CD14-positive monocyte (primary cell): Measurements from ENCODE around the gene SCAMP3. TPM values are rescaled to one million over a fixed set of nuclear protein-coding genes. Genes with fewer than 3 reads are reported as not detected.

ENCODE experiments used
- DNase-seq, 3 donors: peaks; one replicate each; pipeline ENCODE4 v3.0.0-alpha.2; 2011 to 2022
- H2AFZ ChIP-seq: 2 replicates; pipeline ENCODE4 v1.6.0; 2012; ENCODE audit warnings: mild to moderate bottlenecking, low read depth, low read length, inconsistent platforms; ENCODE audit not compliant: insufficient read depth, poor library complexity, severe bottlenecking
- H3K27ac ChIP-seq, 2 donors: 1 replicate in 1 of 2; 2 replicates in 1 of 2; pipeline ENCODE4 v1.5.1; 2012 to 2013; ENCODE audit warnings: low read length in 2 of 2, control low read depth in 1 of 2, inconsistent platforms in 1 of 2, low read depth in 1 of 2, mild to moderate bottlenecking in 1 of 2
- H3K27me3 ChIP-seq, 2 donors: one replicate each; pipeline versions ENCODE4 v1.6.0 to v1.6.1; 2011 to 2013; ENCODE audit warnings: low read length in 2 of 2; ENCODE audit not compliant: control insufficient read depth in 2 of 2, insufficient read depth in 2 of 2
- H3K36me3 ChIP-seq, 2 donors: replicated peaks in 1 of 2; 1 replicate in 1 of 2; 2 replicates in 1 of 2; pipeline versions ENCODE4 v1.5.1 to v1.6.1; 2012 to 2013; ENCODE audit warnings: low read length in 2 of 2, control low read depth in 1 of 2, inconsistent platforms in 1 of 2, mild to moderate bottlenecking in 1 of 2; ENCODE audit not compliant: insufficient read depth in 2 of 2, control insufficient read depth in 1 of 2
- H3K4me1 ChIP-seq, 2 donors: 1 replicate in 1 of 2; 2 replicates in 1 of 2; pipeline versions ENCODE4 v1.5.1 to v1.6.1; 2012 to 2013; ENCODE audit warnings: low read length in 2 of 2, control low read depth in 1 of 2, inconsistent platforms in 1 of 2, mild to moderate bottlenecking in 1 of 2, moderate library complexity in 1 of 2; ENCODE audit not compliant: insufficient read depth in 2 of 2, control insufficient read depth in 1 of 2
- H3K4me2 ChIP-seq: replicated peaks from 2 replicates; pipeline ENCODE3; 2012; ENCODE audit warnings: low read length, moderate library complexity, mild to moderate bottlenecking; ENCODE audit not compliant: poor library complexity, severe bottlenecking; ENCODE audit errors: extremely low read depth
- H3K4me3 ChIP-seq, 3 experiments: fragments of 200-600 bp in 1 of 3; sonication (generic) in 1 of 3; replicated peaks in 1 of 3; 1 replicate in 2 of 3; 2 replicates in 1 of 3; pipeline ENCODE4 v1.5.1; 2011 to 2013; ENCODE audit warnings: low read length in 3 of 3, mild to moderate bottlenecking in 3 of 3, control low read depth in 2 of 3, low read depth in 2 of 3, inconsistent platforms in 1 of 3, moderate library complexity in 1 of 3
- H3K79me2 ChIP-seq: 2 replicates; pipeline ENCODE4 v1.6.0; 2012; ENCODE audit warnings: mild to moderate bottlenecking, control low read depth, inconsistent platforms, low read length, moderate library complexity; ENCODE audit not compliant: insufficient read depth
- H3K9ac ChIP-seq: 2 replicates; pipeline ENCODE4 v1.6.0; 2017; ENCODE audit warnings: low read length, mild to moderate bottlenecking; ENCODE audit not compliant: insufficient read depth, poor library complexity, severe bottlenecking
- H3K9me3 ChIP-seq, 2 donors: replicated peaks in 1 of 2; 1 replicate in 1 of 2; 2 replicates in 1 of 2; pipeline versions ENCODE4 v1.5.1 to v1.6.1; 2012 to 2013; ENCODE audit warnings: low read length in 2 of 2, control low read depth in 1 of 2; ENCODE audit not compliant: control insufficient read depth in 1 of 2, insufficient read depth in 1 of 2
- H4K20me1 ChIP-seq: 2 replicates; pipeline ENCODE4 v1.6.0; 2012; ENCODE audit warnings: mild to moderate bottlenecking, low read length, control low read depth, moderate library complexity; ENCODE audit not compliant: insufficient read depth
- H3K27ac Mint-ChIP-seq, 7 donors: one replicate each; pipeline ENCODE4 v1.8.0; 2020; ENCODE audit warnings: mild to moderate bottlenecking in 7 of 7, mixed read lengths in 7 of 7, moderate library complexity in 6 of 7, inconsistent platforms in 2 of 7
- H3K27me3 Mint-ChIP-seq, 3 donors: one replicate each; pipeline ENCODE4 v1.8.0; 2021 to 2022; ENCODE audit warnings: low read depth in 3 of 3, mild to moderate bottlenecking in 3 of 3, mixed read lengths in 3 of 3, moderate library complexity in 3 of 3, inconsistent platforms in 1 of 3
- H3K36me3 Mint-ChIP-seq, 2 donors: one replicate each; pipeline ENCODE4 v1.8.0; 2020; ENCODE audit warnings: mixed read lengths in 2 of 2, inconsistent platforms in 1 of 2, mild to moderate bottlenecking in 1 of 2
- H3K4me1 Mint-ChIP-seq: one replicate; pipeline ENCODE4 v1.8.0; 2020; ENCODE audit warnings: mild to moderate bottlenecking, mixed read lengths
- H3K4me3 Mint-ChIP-seq, 2 donors: one replicate each; pipeline ENCODE4 v1.8.0; 2020; ENCODE audit warnings: mild to moderate bottlenecking in 2 of 2, mixed read lengths in 2 of 2, moderate library complexity in 1 of 2
- H3K9me3 Mint-ChIP-seq, 7 donors: one replicate each; pipeline ENCODE4 v1.8.0; 2020 to 2022; ENCODE audit warnings: mixed read lengths in 7 of 7, mild to moderate bottlenecking in 6 of 7, moderate library complexity in 6 of 7, inconsistent platforms in 2 of 7
- WGBS: methylation state at CpG from one replicate; pipeline ENCODE4 v1.1.5; 2013; ENCODE audit warnings: missing lambda C conversion rate; ENCODE audit not compliant: insufficient coverage; 5-methylcytosine and 5-hydroxymethylcytosine counted together
- intact Hi-C, 2 donors: fragments of 100-400 bp; cut with micrococcal nuclease; formaldehyde crosslinking; loops; one replicate each; pipeline versions ENCODE4 v1.15.0 to v1.15.1; 2023
- polyA plus RNA-seq, 3 donors: library from polyadenylated mRNA; depleted of rRNA in 1 of 3; unstranded in 2 of 3; stranded (reverse) in 1 of 3; fragments of 300-500 nt in 2 of 3; fragments of >200 nt in 1 of 3; fragmentation: Illumina TruSeq in 2 of 3; gene quantifications; 1 replicate in 2 of 3; 2 replicates in 1 of 3; pipeline ENCODE4 v1.2.3, GENCODE V29; 2012 to 2021
- TF ChIP-seq, protein P1 (sequence below): fragments of 200-600 bp; IDR thresholded peaks from one replicate; pipeline ENCODE4 v1.8.0; 2022; ENCODE audit warnings: antibody characterized with exemption, mild to moderate bottlenecking

The SCAMP3 gene
- polyA plus RNA-seq, 3 donors, result 54.9 to 69.8 (median 64.9) TPM

DNA sequence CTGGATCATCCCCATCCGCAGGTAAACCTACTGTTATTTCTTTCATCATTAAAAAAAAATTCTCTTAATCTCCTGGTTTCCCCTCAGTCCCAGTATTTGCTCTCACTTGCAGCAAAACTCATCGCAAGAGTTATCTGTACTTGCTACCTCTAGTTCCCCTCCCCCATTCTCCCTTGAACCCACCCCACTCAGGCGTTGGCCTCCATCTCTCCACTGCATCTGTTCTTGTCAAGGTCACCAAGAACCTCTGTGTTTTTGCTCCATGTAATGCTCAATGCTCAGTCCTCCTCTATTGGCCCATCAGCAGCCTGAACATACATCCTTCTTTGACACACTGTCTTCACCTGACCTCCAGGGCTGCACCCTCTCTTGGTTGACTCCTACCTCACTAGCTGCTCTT lies 34.5 kb upstream of the SCAMP3 start:
- TF ChIP-seq, protein P1, sequence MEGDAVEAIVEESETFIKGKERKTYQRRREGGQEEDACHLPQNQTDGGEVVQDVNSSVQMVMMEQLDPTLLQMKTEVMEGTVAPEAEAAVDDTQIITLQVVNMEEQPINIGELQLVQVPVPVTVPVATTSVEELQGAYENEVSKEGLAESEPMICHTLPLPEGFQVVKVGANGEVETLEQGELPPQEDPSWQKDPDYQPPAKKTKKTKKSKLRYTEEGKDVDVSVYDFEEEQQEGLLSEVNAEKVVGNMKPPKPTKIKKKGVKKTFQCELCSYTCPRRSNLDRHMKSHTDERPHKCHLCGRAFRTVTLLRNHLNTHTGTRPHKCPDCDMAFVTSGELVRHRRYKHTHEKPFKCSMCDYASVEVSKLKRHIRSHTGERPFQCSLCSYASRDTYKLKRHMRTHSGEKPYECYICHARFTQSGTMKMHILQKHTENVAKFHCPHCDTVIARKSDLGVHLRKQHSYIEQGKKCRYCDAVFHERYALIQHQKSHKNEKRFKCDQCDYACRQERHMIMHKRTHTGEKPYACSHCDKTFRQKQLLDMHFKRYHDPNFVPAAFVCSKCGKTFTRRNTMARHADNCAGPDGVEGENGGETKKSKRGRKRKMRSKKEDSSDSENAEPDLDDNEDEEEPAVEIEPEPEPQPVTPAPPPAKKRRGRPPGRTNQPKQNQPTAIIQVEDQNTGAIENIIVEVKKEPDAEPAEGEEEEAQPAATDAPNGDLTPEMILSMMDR, result no peak
- Mint-ChIP-seq H3K27me3 (peaks cover 42 to 60% (median 49%) of the 10 kb centered on the region in 3 donors), H3K4me1 (peaks cover 10% of the 10 kb centered on the region), H3K9me3 (peaks cover 0 to 5% (median 3%) of the 10 kb centered on the region in 7 donors), H3K27ac (no peak overlapping the region), H3K36me3 (peaks cover 0 to 5% of the 10 kb centered on the region in 2 donors), H3K4me3 (peak overlapping the region in 1 of 2 donors; percentile 54)
- Histone ChIP-seq H3K27ac (no peak overlapping the region), H3K9ac (no peak overlapping the region), H3K36me3 (no peaks in the 10 kb centered on the region), H3K27me3 (peaks cover 17 to 44% of the 10 kb centered on the region in 2 donors), H3K4me3 (no peak overlapping the region), H3K4me1 (peaks cover 6 to 9% of the 10 kb centered on the region in 2 donors), H2AFZ (no peak overlapping the region), H3K4me2 (no peak overlapping the region), H3K9me3 (no peaks in the 10 kb centered on the region), H3K79me2 (no peaks in the 10 kb centered on the region), H4K20me1 (no peaks in the 10 kb centered on the region)
- intact Hi-C loops, result no loop called here
- no peak for DNase-seq
- WGBS, result 88% methylated on average over 3 of the region's 3 CpGs

DNA sequence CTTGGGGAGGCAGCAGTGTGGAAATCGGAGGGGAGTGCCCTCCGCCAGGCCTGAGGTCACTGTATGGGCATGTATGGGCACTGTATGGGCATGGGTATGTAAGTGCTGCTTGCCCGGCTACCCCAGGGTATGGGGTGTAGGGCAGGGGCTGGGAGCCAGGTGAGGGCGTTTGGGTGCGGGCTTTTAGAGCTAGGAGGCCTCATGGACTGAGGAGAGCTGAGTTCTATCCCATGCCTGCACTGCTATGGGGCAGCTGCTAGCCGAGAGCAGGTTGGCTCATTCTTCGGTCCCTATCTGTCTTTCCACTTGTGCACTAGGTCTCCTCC lies 33.7 kb upstream of the SCAMP3 start:
- Histone ChIP-seq H3K36me3 (no peaks in the 10 kb centered on the region), H3K4me1 (peaks cover 6 to 9% of the 10 kb centered on the region in 2 donors), H3K79me2 (no peaks in the 10 kb centered on the region), H3K9ac (no peak overlapping the region), H2AFZ (no peak overlapping the region), H3K27me3 (peaks cover 17 to 44% of the 10 kb centered on the region in 2 donors), H4K20me1 (no peaks in the 10 kb centered on the region), H3K27ac (no peak overlapping the region), H3K4me3 (no peak overlapping the region), H3K4me2 (no peak overlapping the region), H3K9me3 (no peaks in the 10 kb centered on the region)
- Mint-ChIP-seq H3K27me3 (peaks cover 43 to 68% (median 56%) of the 10 kb centered on the region in 3 donors), H3K9me3 (peaks cover 0 to 5% (median 3%) of the 10 kb centered on the region in 7 donors), H3K36me3 (peaks cover 0 to 5% of the 10 kb centered on the region in 2 donors), H3K4me3 (peak overlapping the region in 1 of 2 donors; percentile 54), H3K4me1 (peaks cover 10% of the 10 kb centered on the region), H3K27ac (no peak overlapping the region)
- intact Hi-C loops, result no loop called here
- no peak for DNase-seq
- TF ChIP-seq, protein P1, result no peak
- 100% methylated on average over 5 of the region's 7 CpGs for WGBS
